Memory B cell (primary cell): ENCODE measurements around the gene CFAP74.

Source experiments
- ATAC-seq: fragments of 150-1000 bp; cut with Tn5 transposase; 2 replicates; pipeline ENCODE4 v1.10.0; 2021; ENCODE audit warnings: low read depth, mild to moderate bottlenecking, moderate library complexity
- DNase-seq, 2 donors: peaks; one replicate each; pipeline ENCODE4 v3.0.0; 2022; ENCODE audit warnings: low spot score in 2 of 2
- H3K27ac Mint-ChIP-seq: one replicate; pipeline ENCODE4 v1.8.0; 2022; ENCODE audit warnings: mild to moderate bottlenecking, moderate library complexity, mixed read lengths
- H3K27me3 Mint-ChIP-seq: one replicate; pipeline ENCODE4 v1.8.0; 2022; ENCODE audit warnings: mixed read lengths
- H3K36me3 Mint-ChIP-seq: one replicate; pipeline ENCODE4 v1.8.0; 2022; ENCODE audit warnings: mild to moderate bottlenecking, mixed read lengths
- H3K4me1 Mint-ChIP-seq: one replicate; pipeline ENCODE4 v1.8.0; 2022; ENCODE audit warnings: mixed read lengths
- H3K4me3 Mint-ChIP-seq: one replicate; pipeline ENCODE4 v1.8.0; 2022; ENCODE audit warnings: mild to moderate bottlenecking, moderate library complexity, mixed read lengths
- H3K9me3 Mint-ChIP-seq: one replicate; pipeline ENCODE4 v1.8.0; 2022; ENCODE audit warnings: mixed read lengths

CFAP74 gene

GRCh38 chr1:1956586-1957532 is 46.7 kb downstream of the CFAP74 start:
- peaks cover 23% of the 10 kb centered on the region for H3K27me3 Mint-ChIP-seq
- ATAC-seq, result no peak
- no peak overlapping the region for H3K4me3 Mint-ChIP-seq

DNA sequence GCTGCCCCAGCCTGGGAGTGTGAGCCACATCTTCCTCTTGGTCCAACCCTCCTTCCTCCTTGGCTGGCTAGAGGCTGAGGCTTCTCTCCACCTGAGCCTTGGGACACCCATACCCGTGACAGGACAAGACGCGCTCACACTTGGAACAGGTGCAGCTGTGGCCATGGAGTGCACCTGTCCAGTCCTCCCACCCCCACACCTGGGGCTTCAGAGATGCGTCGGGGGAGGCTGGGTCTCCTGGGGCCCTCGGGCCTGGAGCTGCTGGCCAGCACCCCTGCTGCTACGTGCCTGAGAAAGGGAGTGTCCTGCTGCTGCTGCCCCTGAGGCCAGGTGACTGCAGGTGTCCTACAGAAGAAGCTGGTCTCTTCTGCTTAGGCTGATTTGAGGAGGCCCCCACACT is 47.5 kb downstream of the CFAP74 start:
- peaks cover 21% of the 10 kb centered on the region for H3K27me3 Mint-ChIP-seq
- DNase-seq (no peak), ATAC-seq (no peak)
- no peak overlapping the region for H3K27ac Mint-ChIP-seq
- H3K36me3 Mint-ChIP-seq, result peaks cover 1% of the 10 kb centered on the region
- H3K4me1 Mint-ChIP-seq, result no peaks in the 10 kb centered on the region
- no peak overlapping the region for H3K4me3 Mint-ChIP-seq
- peaks cover 4% of the 10 kb centered on the region for H3K9me3 Mint-ChIP-seq

More at GRCh38 chr1:1956586-1957532, 46.7 kb downstream of the CFAP74 start:
- no peak for DNase-seq
- no peaks in the 10 kb centered on the region for H3K4me1 Mint-ChIP-seq
- H3K27ac Mint-ChIP-seq, result no peak overlapping the region
- H3K36me3 Mint-ChIP-seq, result no peaks in the 10 kb centered on the region
- peaks cover 1% of the 10 kb centered on the region for H3K9me3 Mint-ChIP-seq

DNA sequence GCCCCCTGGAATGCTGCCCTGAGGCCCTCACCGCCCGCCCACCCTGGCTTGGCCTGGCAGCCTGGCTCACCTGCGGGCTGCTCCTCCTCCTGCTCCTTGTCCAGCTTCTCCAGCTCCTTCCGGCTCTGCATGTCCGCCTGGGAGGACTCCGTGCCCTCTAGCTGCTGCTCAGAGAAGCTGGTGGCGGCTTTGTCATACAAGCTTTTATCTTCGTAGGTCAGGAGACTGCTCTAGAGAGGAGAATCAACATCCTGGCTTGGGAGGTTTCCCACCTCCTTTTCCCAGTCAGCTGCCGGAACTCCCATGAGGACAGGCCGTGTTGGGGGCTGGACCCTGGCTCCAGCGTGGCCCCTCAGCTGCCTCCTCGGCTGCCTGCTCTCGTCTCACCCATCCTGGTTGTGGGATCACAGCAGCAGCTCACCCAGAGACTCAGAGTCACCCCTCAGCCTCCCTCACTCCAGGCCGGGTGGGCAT is 47.9 kb downstream of the CFAP74 start:
- Mint-ChIP-seq H3K4me1 (no peaks in the 10 kb centered on the region), H3K4me3 (no peak overlapping the region), H3K36me3 (peaks cover 1% of the 10 kb centered on the region), H3K27ac (no peak overlapping the region), H3K9me3 (peaks cover 7% of the 10 kb centered on the region), H3K27me3 (peaks cover 17% of the 10 kb centered on the region)
- ATAC-seq, result no peak
- DNase-seq, result no peak

DNA sequence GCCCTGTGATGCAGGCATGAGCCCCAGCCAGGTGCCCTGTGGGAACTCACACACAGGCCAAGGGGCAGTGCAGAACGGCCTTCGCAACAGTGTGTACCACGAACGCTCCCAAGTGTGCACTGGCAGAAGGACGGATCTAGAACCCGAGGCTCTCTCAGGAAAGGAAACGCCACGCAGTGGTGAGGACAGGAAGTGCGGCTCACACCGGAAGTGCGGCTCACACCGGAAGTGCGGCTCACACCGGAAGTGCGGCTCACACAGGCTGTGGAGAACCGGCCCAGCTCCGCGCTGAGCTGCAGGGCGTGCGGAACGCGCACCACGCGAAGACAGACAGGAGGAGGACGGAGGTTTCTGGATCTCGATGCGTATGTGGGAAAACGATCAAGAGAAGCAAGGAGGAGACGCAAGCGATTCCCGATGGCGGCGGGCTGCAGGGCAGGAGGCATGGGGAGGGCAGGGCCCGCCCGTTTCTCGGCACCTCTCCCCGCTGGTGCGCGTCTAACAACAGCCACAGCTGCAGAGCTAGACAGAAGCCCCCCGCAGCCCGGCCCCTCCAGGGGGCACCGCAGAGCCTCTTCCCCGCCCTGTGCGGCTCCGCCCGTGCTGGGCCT is 48.6 kb downstream of the CFAP74 start:
- H3K27me3 Mint-ChIP-seq, result peaks cover 19% of the 10 kb centered on the region
- no peak overlapping the region for H3K4me3 Mint-ChIP-seq
- peaks cover 1% of the 10 kb centered on the region for H3K36me3 Mint-ChIP-seq
- no peak overlapping the region for H3K27ac Mint-ChIP-seq
- peaks cover 7% of the 10 kb centered on the region for H3K9me3 Mint-ChIP-seq
- DNase-seq (no peak), ATAC-seq (no peak)
- no peaks in the 10 kb centered on the region for H3K4me1 Mint-ChIP-seq

DNA sequence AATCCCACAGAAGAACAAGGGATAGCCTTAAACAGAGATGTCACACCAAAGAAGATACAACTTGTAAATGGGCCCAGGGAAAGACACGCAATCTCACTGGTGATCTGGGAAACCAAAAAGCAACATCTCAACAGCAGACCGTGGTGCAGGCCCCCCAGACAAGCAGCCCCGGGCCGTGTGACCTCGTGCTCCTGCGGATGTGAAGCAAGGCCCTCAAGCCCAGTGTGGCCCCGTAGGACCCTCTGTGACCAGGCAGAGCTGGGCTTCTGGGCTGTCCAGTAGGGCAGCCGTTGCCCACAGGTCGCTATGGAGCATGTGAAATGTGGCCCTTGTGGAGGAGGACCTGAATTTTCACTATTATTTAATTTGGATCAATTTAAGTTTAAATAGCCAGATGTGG is 49.6 kb downstream of the CFAP74 start:
- Mint-ChIP-seq H3K4me1 (no peaks in the 10 kb centered on the region), H3K4me3 (no peak overlapping the region), H3K9me3 (peaks cover 7% of the 10 kb centered on the region), H3K27ac (no peak overlapping the region), H3K27me3 (peaks cover 20% of the 10 kb centered on the region), H3K36me3 (peaks cover 1% of the 10 kb centered on the region)
- no peak for DNase-seq
- no peak for ATAC-seq

DNA sequence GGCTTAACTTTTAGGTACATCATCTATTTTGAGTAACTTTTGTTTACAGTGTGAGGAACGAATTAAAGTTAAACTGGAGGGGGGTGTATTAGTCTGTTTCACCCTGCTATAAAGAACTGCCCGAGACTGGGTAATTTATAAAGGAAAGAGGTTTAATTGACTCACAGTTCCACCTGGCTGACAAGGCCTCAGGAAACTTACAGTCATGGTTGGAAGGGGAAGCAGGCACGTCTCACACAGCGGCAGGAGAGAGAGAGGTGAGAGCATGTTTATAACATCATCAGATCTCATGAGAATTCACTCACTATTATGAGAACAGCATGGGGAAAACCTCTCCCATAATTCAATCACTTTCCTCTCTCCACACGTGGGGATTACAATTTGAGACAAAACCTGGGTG is 52.6 kb downstream of the CFAP74 start:
- Mint-ChIP-seq H3K4me1 (no peaks in the 10 kb centered on the region), H3K9me3 (peaks cover 7% of the 10 kb centered on the region), H3K36me3 (peaks cover 1% of the 10 kb centered on the region), H3K4me3 (no peak overlapping the region), H3K27me3 (peaks cover 15% of the 10 kb centered on the region), H3K27ac (no peak overlapping the region)
- ATAC-seq, result no peak
- no peak for DNase-seq

DNA sequence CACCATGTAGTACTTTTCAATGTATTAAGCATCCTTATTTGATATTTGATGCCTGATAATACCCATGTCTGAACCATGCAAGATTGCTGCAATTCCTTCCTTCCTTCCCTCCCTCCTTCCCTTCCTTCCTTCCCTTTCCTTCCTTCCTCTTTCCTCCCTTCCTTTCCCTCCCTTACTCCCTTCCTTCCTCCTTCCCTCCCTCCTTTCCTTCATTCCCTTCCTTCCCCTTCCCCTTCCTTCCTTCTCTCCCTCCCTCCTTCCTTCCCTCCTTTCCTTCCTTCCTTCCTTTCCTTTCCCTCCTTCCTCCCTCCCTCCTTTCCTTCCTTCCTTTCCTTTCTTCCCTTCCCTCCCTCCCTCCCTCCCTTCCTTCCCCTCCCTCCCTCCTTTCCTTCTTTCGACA is 54.8 kb downstream of the CFAP74 start:
- H3K27ac Mint-ChIP-seq, result no peak overlapping the region
- peaks cover 19% of the 10 kb centered on the region for H3K27me3 Mint-ChIP-seq
- peaks cover 1% of the 10 kb centered on the region for H3K36me3 Mint-ChIP-seq
- peaks cover 6% of the 10 kb centered on the region for H3K9me3 Mint-ChIP-seq
- ATAC-seq (no peak), DNase-seq (no peak)
- H3K4me1 Mint-ChIP-seq, result peaks cover 4% of the 10 kb centered on the region
- no peak overlapping the region for H3K4me3 Mint-ChIP-seq

GRCh38 chr1:1947493-1947892 is 56.1 kb downstream of the CFAP74 start:
- peaks cover 19% of the 10 kb centered on the region for H3K27me3 Mint-ChIP-seq
- ATAC-seq, result no peak
- no peak for DNase-seq
- H3K27ac Mint-ChIP-seq, result no peak overlapping the region
- no peak overlapping the region for H3K4me3 Mint-ChIP-seq
- peaks cover 6% of the 10 kb centered on the region for H3K9me3 Mint-ChIP-seq
- H3K36me3 Mint-ChIP-seq, result peaks cover 1% of the 10 kb centered on the region
- peaks cover 9% of the 10 kb centered on the region for H3K4me1 Mint-ChIP-seq

DNA sequence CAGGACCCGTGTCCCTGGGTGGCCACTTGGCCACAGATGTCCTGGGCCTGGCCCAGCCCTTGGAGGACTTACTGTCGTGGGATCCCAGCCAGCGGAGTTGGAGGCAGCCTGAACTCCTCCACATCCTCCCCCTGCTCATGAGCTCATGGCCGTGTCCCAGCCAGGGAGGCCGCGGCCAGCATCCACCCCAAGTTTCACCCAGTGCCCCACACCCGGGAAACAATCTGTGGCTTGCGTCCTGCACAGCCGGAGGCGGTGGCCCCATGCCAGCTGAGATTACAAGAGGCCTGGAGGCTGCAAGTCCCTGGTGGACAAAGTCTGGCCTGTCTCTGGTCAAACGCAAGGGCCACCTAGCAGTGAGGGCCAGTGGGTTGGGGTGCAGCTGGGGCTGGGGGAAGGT is 57.0 kb downstream of the CFAP74 start:
- H3K9me3 Mint-ChIP-seq, result peaks cover 6% of the 10 kb centered on the region
- H3K4me1 Mint-ChIP-seq, result peaks cover 9% of the 10 kb centered on the region
- peaks cover under 1% of the 10 kb centered on the region for H3K36me3 Mint-ChIP-seq
- H3K27ac Mint-ChIP-seq, result no peak overlapping the region
- no peak for ATAC-seq
- H3K27me3 Mint-ChIP-seq, result peaks cover 17% of the 10 kb centered on the region
- DNase-seq, result no peak
- no peak overlapping the region for H3K4me3 Mint-ChIP-seq

DNA sequence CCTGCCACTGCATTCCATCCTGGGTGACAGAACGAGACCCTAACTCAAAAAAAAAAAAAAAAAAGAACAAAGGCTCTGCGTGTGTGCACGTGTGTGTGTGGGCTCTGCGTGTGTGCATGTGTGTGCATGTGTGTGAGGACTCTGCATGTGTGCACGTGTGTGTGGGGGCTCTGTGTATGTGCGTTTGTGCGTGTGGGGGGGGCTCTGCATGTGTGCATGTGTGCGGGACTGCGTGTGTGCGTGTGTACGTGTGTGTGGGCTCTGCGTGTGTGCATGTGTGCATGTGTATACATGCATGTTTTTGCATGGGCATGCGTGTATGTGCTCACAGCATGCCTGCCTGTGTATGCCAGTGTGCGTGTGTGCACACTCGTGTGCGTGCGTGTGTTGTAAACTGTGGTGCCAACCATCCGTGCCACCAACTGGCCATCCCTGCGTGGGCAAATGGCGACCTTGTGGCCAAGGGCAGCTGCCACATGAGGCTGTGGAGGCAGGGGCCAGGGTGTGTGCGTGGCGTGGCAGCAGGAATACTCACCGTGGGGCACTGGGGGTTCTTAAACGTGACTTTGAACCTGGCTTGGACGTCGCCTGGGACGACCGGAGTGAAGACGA is 57.7 kb downstream of the CFAP74 start:
- peaks cover 16% of the 10 kb centered on the region for H3K27me3 Mint-ChIP-seq
- H3K9me3 Mint-ChIP-seq, result peaks cover 1% of the 10 kb centered on the region
- DNase-seq (no peak), ATAC-seq (no peak)
- H3K4me3 Mint-ChIP-seq, result no peak overlapping the region
- no peak overlapping the region for H3K27ac Mint-ChIP-seq
- H3K36me3 Mint-ChIP-seq, result no peaks in the 10 kb centered on the region
- H3K4me1 Mint-ChIP-seq, result peaks cover 9% of the 10 kb centered on the region

GRCh38 chr1:1943834-1944570 is 59.6 kb downstream of the CFAP74 start:
- peak; percentile 52 to 59 for DNase-seq
- Mint-ChIP-seq H3K4me1 (peaks cover 9% of the 10 kb centered on the region), H3K36me3 (no peaks in the 10 kb centered on the region), H3K9me3 (no peaks in the 10 kb centered on the region), H3K4me3 (peak overlapping the region; percentile 72), H3K27ac (no peak overlapping the region), H3K27me3 (peaks cover 10% of the 10 kb centered on the region)
- ATAC-seq, result peak; percentile 83

DNA sequence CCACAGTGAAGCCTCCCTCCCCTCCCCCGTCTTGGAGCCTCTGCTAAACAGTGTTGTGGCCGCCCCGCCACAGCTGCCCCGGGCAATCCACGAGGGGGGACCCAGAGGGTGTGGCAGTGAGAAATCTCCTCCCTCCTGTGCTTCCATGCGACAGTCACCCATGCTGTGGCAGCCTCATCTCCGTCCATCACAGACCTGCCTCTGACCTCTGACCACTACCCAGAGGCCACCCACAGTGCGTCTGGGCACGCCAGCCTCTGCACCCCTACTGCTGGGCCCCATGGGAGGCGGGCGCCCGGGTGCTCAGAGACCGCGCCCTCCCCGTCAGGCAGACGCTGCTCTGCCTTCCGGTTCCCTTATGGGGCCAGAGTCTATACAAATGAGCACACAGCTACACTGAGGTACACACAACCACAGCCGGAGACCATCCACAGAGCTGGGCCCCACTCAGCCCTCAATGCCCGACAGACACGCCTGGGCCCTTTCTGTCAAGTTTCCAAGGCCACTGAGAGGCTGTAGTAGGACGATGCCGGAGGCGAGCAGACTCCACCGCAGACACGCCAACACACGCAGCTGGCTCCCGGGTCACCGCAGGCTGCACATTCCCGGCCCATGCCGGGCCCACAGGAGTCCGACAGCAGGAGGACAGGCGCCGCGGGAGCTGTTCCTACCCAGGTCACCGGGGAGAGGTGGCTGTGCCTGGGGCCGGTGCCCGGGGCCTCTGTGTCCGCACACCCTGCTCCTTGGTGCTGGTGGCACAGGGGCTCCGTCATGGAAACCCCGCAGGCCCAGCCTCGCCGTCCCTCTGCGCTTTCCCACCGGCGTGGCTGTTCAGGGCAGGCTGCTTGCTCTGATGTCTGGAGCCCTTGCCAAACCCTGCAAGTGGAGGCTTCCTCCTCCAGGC is 60.6 kb downstream of the CFAP74 start:
- H3K36me3 Mint-ChIP-seq, result no peaks in the 10 kb centered on the region
- H3K27ac Mint-ChIP-seq, result no peak overlapping the region
- H3K9me3 Mint-ChIP-seq, result no peaks in the 10 kb centered on the region
- peaks cover 10% of the 10 kb centered on the region for H3K27me3 Mint-ChIP-seq
- peak overlapping the region; percentile 18 for H3K4me3 Mint-ChIP-seq
- peak; percentile 70 for ATAC-seq
- DNase-seq, result no peak
- peaks cover 9% of the 10 kb centered on the region for H3K4me1 Mint-ChIP-seq
